ENCODE data around the gene YY1.
A peak's percentile ranks its signal among the peaks of the same experiment; 100 is the strongest.
"Not testable (repeated sequence)": the region's sequence is repeated elsewhere in the genome, so short reads cannot be mapped to it uniquely, and the experiment has no call there.

The YY1 gene

GRCh38 chr14:100224229-100224866, 14.6 kb upstream of the YY1 start:
- DNase-seq (ENCODE audit: low read depth in 2 of 2), result no peak
- no peak for TF ChIP-seq CTCF (IDR thresholded peaks at IDR 0.05; ENCODE audit: low read depth, low read length)
- H3K4me3 ChIP-seq (replicated peaks in 1 of 2; ENCODE audit: low read depth in 2 of 2, low read length in 2 of 2), result no peak overlapping the region

DNA sequence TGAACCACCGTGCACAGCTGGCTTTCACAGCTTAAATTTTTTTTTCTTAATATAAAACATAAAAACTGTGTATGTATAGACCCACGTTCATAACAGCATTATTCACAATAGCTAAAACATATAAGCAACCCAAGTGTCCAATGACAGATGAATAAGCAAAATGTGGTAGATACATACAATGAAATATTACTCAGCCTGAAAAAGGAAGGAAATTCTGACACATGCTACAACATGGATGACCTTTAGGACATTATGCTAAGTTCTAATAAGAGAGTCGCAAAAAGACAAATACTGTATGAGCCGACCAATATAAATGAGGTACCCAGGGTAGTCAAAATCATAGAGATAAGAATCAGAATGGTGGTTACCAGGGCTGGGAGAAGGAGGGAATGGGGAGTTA, 13.8 kb upstream of the YY1 start:
- no peak for TF ChIP-seq CTCF (IDR thresholded peaks at IDR 0.05; ENCODE audit: low read depth, low read length)
- no peak overlapping the region for H3K4me3 ChIP-seq (replicated peaks in 1 of 2; ENCODE audit: low read depth in 2 of 2, low read length in 2 of 2)

DNA sequence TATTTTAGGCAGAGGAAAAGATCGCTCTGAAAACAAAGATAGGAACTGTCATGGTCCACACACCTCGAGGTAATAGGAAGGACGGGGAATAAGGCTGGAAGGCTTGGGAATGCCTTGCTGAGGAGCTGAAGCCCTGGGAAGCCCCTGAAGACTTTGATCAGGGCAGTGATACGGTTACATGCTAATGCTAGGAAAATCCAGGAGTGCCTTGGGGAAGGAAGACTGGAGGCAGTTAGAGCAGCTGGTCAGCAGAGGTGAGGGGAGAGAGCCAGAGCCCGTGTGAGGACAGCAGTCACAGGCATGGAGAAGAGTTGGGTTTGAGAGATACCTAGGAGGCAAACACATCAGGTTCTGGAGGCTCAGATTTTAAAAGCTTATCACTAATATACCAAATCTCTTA, 8.6 kb upstream of the YY1 start:
- H3K4me3 ChIP-seq (replicated peaks in 1 of 2; ENCODE audit: low read depth in 2 of 2, low read length in 2 of 2), result no peak overlapping the region
- TF ChIP-seq CTCF (IDR thresholded peaks at IDR 0.05; ENCODE audit: low read depth, low read length), result no peak
- no peak for DNase-seq (ENCODE audit: low read depth in 2 of 2)

More for the DNA sequence above, 13.8 kb upstream of the YY1 start:
- DNase-seq (ENCODE audit: low read depth in 2 of 2), result no peak

GRCh38 chr14:100234511-100234910, 4.4 kb upstream of the YY1 start:
- H3K4me3 ChIP-seq (replicated peaks in 1 of 2; ENCODE audit: low read depth in 2 of 2, low read length in 2 of 2), result no peak overlapping the region
- no peak for DNase-seq (ENCODE audit: low read depth in 2 of 2)
- TF ChIP-seq CTCF (IDR thresholded peaks at IDR 0.05; ENCODE audit: low read depth, low read length), result no peak

- not testable (repeated sequence) for H3K4me3 ChIP-seq (replicated peaks in 1 of 2; ENCODE audit: low read depth in 2 of 2, low read length in 2 of 2); DNase-seq (ENCODE audit: low read depth in 2 of 2)
These were observed 2.6 kb upstream of the YY1 start for GRCh38 chr14:100236271-100236818.

DNA sequence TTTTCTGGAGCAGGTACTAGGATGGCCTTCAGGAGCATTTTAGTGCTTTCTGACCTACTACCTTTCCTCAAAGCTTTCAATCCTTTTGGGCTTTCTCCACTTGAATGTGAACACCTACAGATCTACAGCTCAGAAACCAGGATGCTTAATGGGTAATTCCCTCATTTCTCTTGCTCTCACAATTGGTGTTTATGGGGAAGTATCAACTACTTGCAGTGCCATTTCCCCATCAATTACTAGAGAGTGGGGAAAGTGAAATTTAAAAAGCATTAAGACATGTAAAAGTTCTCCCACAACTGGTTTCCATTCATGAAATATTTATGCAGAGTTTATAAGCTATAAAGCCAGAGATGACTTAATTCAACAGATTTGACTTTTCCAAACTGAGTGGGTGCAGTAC, 2.1 kb upstream of the YY1 start:
- H3K4me3 ChIP-seq (replicated peaks in 1 of 2; ENCODE audit: low read depth in 2 of 2, low read length in 2 of 2), result peak overlapping the region; percentile 74 to 85
- no peak for DNase-seq (ENCODE audit: low read depth in 2 of 2)
- TF ChIP-seq CTCF (IDR thresholded peaks at IDR 0.05; ENCODE audit: low read depth, low read length), result no peak

GRCh38 chr14:100237735-100238418, 1.1 kb upstream of the YY1 start:
- TF ChIP-seq CTCF (IDR thresholded peaks at IDR 0.05; ENCODE audit: low read depth, low read length), result no peak
- H3K4me3 ChIP-seq (replicated peaks in 1 of 2; ENCODE audit: low read depth in 2 of 2, low read length in 2 of 2), result peak overlapping the region; percentile 74 to 85
- DNase-seq (ENCODE audit: low read depth in 2 of 2), result peak; percentile 58 to 59

All from cardiac fibroblast (primary cell).